Liver (tissue), 9 donors: Measurements from ENCODE around the gene COL4A3. TPM values are rescaled to one million over a fixed set of nuclear protein-coding genes. Genes with fewer than 3 reads are reported as not detected.

Experiments
- DNase-seq: peaks from one replicate; pipeline ENCODE4 v3.0.0-alpha.2; 2017; ENCODE audit warnings: low spot score
- H3K27ac ChIP-seq, 2 donors: one replicate each; pipeline ENCODE4 v1.7.0; 2013; ENCODE audit warnings: inconsistent platforms in 2 of 2, low read length in 2 of 2, control low read depth in 1 of 2, low read depth in 1 of 2, mild to moderate bottlenecking in 1 of 2
- H3K27me3 ChIP-seq, 4 donors: one replicate each; pipeline versions ENCODE4 v1.6.1 to v1.7.0; 2013; ENCODE audit warnings: low read length in 3 of 4, inconsistent platforms in 1 of 4, mild to moderate bottlenecking in 1 of 4, moderate library complexity in 1 of 4; ENCODE audit not compliant: control insufficient read depth in 4 of 4, insufficient read depth in 4 of 4
- H3K36me3 ChIP-seq, 4 donors: one replicate each; pipeline versions ENCODE4 v1.6.1 to v1.7.0; 2013; ENCODE audit warnings: low read length in 3 of 4, mild to moderate bottlenecking in 3 of 4, low read depth in 1 of 4, moderate library complexity in 1 of 4; ENCODE audit not compliant: control insufficient read depth in 4 of 4, insufficient read depth in 3 of 4
- H3K4me1 ChIP-seq, 4 donors: one replicate each; pipeline versions ENCODE4 v1.6.1 to v1.7.0; 2013; ENCODE audit warnings: low read length in 3 of 4, mild to moderate bottlenecking in 3 of 4, moderate library complexity in 1 of 4; ENCODE audit not compliant: control insufficient read depth in 4 of 4, insufficient read depth in 4 of 4
- H3K4me3 ChIP-seq, 3 donors: one replicate each; pipeline versions ENCODE4 v1.6.1 to v1.7.0; 2013; ENCODE audit warnings: low read length in 3 of 3, control low read depth in 1 of 3, low read depth in 1 of 3, mild to moderate bottlenecking in 1 of 3
- H3K9ac ChIP-seq, 2 donors: one replicate each; pipeline ENCODE4 v1.7.0; 2013; ENCODE audit warnings: low read length in 2 of 2, mild to moderate bottlenecking in 2 of 2, moderate library complexity in 2 of 2, control low read depth in 1 of 2, low read depth in 1 of 2
- H3K9me3 ChIP-seq, 4 donors: one replicate each; pipeline versions ENCODE4 v1.6.1 to v1.7.0; 2013; ENCODE audit warnings: low read length in 3 of 4; ENCODE audit not compliant: control insufficient read depth in 4 of 4
- ATF3 ChIP-seq: IDR thresholded peaks from 2 replicates; pipeline ENCODE4 v1.6.1; 2016; ENCODE audit warnings: antibody characterized with exemption
- EGR1 ChIP-seq, 2 donors: IDR thresholded peaks; 2 replicates each; pipeline ENCODE4 v1.6.1; 2016 to 2018; ENCODE audit warnings: antibody characterized with exemption in 2 of 2, low read depth in 2 of 2
- FOXA2 ChIP-seq: IDR thresholded peaks from 2 replicates; pipeline ENCODE4 v1.6.1; 2016; ENCODE audit warnings: antibody characterized with exemption
- GABPA ChIP-seq, 2 donors: IDR thresholded peaks in 1 of 2; conservative IDR thresholded peaks in 1 of 2; 2 replicates each; pipeline ENCODE4 v1.6.1; 2016; ENCODE audit warnings: antibody characterized with exemption in 2 of 2, mild to moderate bottlenecking in 1 of 2, moderate library complexity in 1 of 2
- HNF4A ChIP-seq, 2 donors: conservative IDR thresholded peaks; 2 replicates each; pipeline ENCODE4 v1.6.1; 2016; ENCODE audit warnings: antibody characterized with exemption in 2 of 2, mild to moderate bottlenecking in 2 of 2
- HNF4G ChIP-seq: IDR thresholded peaks from 2 replicates; pipeline ENCODE4 v1.6.1; 2016; ENCODE audit warnings: antibody characterized with exemption
- JUND ChIP-seq, 2 donors: IDR thresholded peaks; 2 replicates each; pipeline ENCODE4 v1.6.1; 2016; ENCODE audit warnings: antibody characterized with exemption in 2 of 2
- MAX ChIP-seq: IDR thresholded peaks from 2 replicates; pipeline ENCODE4 v1.6.1; 2016; ENCODE audit warnings: antibody characterized with exemption
- NR2F2 ChIP-seq: IDR thresholded peaks from 2 replicates; pipeline ENCODE4 v1.6.1; 2016; ENCODE audit warnings: antibody characterized with exemption
- RAD21 ChIP-seq, 2 donors: IDR thresholded peaks; 2 replicates each; pipeline ENCODE4 v1.6.1; 2016; ENCODE audit warnings: antibody characterized with exemption in 2 of 2, mild to moderate bottlenecking in 2 of 2
- RXRA ChIP-seq, 2 donors: IDR thresholded peaks; 2 replicates each; pipeline ENCODE4 v1.6.1; 2017 to 2018; ENCODE audit warnings: antibody characterized with exemption in 2 of 2, mild to moderate bottlenecking in 1 of 2
- SP1 ChIP-seq: IDR thresholded peaks from 2 replicates; pipeline ENCODE4 v1.6.1; 2018; ENCODE audit warnings: antibody characterized with exemption, mild to moderate bottlenecking
- TAF1 ChIP-seq: conservative IDR thresholded peaks from 2 replicates; pipeline ENCODE4 v1.6.1; 2016; ENCODE audit warnings: antibody characterized with exemption, mild to moderate bottlenecking
- YY1 ChIP-seq: IDR thresholded peaks from 2 replicates; pipeline ENCODE4 v1.6.1; 2016; ENCODE audit warnings: antibody characterized with exemption, mild to moderate bottlenecking
- WGBS: extraction: QIAGEN DNeasy Blood & Tissue Kit; methylation state at CpG from one replicate; pipeline ENCODE4 v1.1.7; 2013; 5-methylcytosine and 5-hydroxymethylcytosine counted together
- polyA plus RNA-seq, 2 donors: library from polyadenylated mRNA; stranded (reverse) in 1 of 2; unstranded in 1 of 2; fragments of 200-250 nt in 1 of 2; fragments of >200 nt in 1 of 2; fragmentation: Nextera tagmentation in 1 of 2; extraction: Ambion mirVana in 1 of 2; gene quantifications; one replicate each; pipeline versions ENCODE4 v1.2.1 to v1.2.3, GENCODE V29; 2013 to 2015
- total RNA-seq, 2 donors: library from RNA; depleted of rRNA; stranded (reverse); fragments of >200 nt; gene quantifications; one replicate each; pipeline ENCODE4 v1.2.3, GENCODE V29; 2014
- TF ChIP-seq, protein P1 (sequence below): IDR thresholded peaks from 2 replicates; pipeline ENCODE4 v1.6.1; 2016; ENCODE audit warnings: antibody characterized with exemption, mild to moderate bottlenecking
- TF ChIP-seq, protein P2 (sequence below): IDR thresholded peaks from 2 replicates; pipeline ENCODE4 v1.6.1; 2016; ENCODE audit warnings: antibody characterized with exemption
- TF ChIP-seq, protein P3 (sequence below): fragments of 150-350 bp; IDR thresholded peaks from 2 replicates; pipeline ENCODE4 v1.5.1; 2017; ENCODE audit warnings: improper control_type of control experiment, low read depth, low read length; ENCODE audit not compliant: missing input control
- donor health status: healthy.
- donor health status: healthy.
- donor health status: healthy.
- donor health status: healthy.
- donor health status: healthy.

The COL4A3 gene
- total and polyA plus RNA-seq, 4 donors: 0.05 to 2.3 (median 0.35) TPM

DNA sequence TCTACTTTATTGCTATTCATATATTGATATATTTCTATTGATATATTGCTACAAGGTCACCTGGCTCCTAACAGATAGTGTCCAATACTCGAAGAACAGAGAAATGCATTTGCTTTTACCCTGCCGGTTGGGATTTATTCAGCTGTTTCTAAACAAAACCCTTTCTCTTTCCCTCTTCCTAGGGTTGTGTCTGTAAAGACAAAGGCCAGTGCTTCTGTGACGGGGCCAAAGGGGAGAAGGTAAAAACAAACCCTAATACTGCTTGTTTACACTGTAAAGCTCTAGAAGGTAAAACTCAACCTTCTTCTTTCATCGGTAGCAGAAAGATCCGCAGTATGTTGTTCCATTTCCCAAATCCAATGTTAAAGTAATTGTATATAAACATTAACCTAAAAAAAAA is 73.4 kb downstream of the COL4A3 start:
- H3K4me1 ChIP-seq: peaks cover 0 to 6% (median 4%) of the 10 kb centered on the region in 4 donors
- H3K9me3 ChIP-seq: no peaks in the 10 kb centered on the region
- no peak overlapping the region for H3K9ac ChIP-seq
- no peak for DNase-seq
- no peaks in the 10 kb centered on the region for H3K27me3 ChIP-seq
- no peaks in the 10 kb centered on the region for H3K36me3 ChIP-seq
- no peak overlapping the region for H3K4me3 ChIP-seq
- H3K27ac ChIP-seq: no peak overlapping the region
- TF ChIP-seq NR2F2: no peak
- TF ChIP-seq, protein P1, sequence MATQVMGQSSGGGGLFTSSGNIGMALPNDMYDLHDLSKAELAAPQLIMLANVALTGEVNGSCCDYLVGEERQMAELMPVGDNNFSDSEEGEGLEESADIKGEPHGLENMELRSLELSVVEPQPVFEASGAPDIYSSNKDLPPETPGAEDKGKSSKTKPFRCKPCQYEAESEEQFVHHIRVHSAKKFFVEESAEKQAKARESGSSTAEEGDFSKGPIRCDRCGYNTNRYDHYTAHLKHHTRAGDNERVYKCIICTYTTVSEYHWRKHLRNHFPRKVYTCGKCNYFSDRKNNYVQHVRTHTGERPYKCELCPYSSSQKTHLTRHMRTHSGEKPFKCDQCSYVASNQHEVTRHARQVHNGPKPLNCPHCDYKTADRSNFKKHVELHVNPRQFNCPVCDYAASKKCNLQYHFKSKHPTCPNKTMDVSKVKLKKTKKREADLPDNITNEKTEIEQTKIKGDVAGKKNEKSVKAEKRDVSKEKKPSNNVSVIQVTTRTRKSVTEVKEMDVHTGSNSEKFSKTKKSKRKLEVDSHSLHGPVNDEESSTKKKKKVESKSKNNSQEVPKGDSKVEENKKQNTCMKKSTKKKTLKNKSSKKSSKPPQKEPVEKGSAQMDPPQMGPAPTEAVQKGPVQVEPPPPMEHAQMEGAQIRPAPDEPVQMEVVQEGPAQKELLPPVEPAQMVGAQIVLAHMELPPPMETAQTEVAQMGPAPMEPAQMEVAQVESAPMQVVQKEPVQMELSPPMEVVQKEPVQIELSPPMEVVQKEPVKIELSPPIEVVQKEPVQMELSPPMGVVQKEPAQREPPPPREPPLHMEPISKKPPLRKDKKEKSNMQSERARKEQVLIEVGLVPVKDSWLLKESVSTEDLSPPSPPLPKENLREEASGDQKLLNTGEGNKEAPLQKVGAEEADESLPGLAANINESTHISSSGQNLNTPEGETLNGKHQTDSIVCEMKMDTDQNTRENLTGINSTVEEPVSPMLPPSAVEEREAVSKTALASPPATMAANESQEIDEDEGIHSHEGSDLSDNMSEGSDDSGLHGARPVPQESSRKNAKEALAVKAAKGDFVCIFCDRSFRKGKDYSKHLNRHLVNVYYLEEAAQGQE: no peak
- no peak for TF ChIP-seq YY1
- TF ChIP-seq TAF1: no peak
- TF ChIP-seq ATF3: no peak
- no peak for TF ChIP-seq SP1
- TF ChIP-seq, protein P2, sequence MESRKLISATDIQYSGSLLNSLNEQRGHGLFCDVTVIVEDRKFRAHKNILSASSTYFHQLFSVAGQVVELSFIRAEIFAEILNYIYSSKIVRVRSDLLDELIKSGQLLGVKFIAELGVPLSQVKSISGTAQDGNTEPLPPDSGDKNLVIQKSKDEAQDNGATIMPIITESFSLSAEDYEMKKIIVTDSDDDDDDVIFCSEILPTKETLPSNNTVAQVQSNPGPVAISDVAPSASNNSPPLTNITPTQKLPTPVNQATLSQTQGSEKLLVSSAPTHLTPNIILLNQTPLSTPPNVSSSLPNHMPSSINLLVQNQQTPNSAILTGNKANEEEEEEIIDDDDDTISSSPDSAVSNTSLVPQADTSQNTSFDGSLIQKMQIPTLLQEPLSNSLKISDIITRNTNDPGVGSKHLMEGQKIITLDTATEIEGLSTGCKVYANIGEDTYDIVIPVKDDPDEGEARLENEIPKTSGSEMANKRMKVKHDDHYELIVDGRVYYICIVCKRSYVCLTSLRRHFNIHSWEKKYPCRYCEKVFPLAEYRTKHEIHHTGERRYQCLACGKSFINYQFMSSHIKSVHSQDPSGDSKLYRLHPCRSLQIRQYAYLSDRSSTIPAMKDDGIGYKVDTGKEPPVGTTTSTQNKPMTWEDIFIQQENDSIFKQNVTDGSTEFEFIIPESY: no peak
- TF ChIP-seq, protein P3, sequence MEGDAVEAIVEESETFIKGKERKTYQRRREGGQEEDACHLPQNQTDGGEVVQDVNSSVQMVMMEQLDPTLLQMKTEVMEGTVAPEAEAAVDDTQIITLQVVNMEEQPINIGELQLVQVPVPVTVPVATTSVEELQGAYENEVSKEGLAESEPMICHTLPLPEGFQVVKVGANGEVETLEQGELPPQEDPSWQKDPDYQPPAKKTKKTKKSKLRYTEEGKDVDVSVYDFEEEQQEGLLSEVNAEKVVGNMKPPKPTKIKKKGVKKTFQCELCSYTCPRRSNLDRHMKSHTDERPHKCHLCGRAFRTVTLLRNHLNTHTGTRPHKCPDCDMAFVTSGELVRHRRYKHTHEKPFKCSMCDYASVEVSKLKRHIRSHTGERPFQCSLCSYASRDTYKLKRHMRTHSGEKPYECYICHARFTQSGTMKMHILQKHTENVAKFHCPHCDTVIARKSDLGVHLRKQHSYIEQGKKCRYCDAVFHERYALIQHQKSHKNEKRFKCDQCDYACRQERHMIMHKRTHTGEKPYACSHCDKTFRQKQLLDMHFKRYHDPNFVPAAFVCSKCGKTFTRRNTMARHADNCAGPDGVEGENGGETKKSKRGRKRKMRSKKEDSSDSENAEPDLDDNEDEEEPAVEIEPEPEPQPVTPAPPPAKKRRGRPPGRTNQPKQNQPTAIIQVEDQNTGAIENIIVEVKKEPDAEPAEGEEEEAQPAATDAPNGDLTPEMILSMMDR: no peak
- TF ChIP-seq HNF4G: no peak
- no peak for TF ChIP-seq JUND (IDR thresholded peaks at IDR 0.05)
- TF ChIP-seq RXRA (IDR thresholded peaks at IDR 0.05): no peak
- no peak for TF ChIP-seq HNF4A (conservative IDR thresholded peaks at IDR 0.05)
- no peak for TF ChIP-seq MAX
- TF ChIP-seq FOXA2: no peak
- TF ChIP-seq RAD21 (IDR thresholded peaks at IDR 0.05): no peak
- TF ChIP-seq GABPA (IDR thresholded peaks at IDR 0.05 in 1 of 2, conservative IDR thresholded peaks at IDR 0.05 in 1 of 2): no peak
- TF ChIP-seq EGR1 (IDR thresholded peaks at IDR 0.05; ENCODE audit: low read depth in 2 of 2): no peak
- WGBS: 48% methylated on average over 5 of the region's 5 CpGs
